GM19397 (cell line): Measurements from ENCODE around the gene PARM1.
A peak's percentile ranks its signal among the peaks of the same experiment; 100 is the strongest.
"Not testable (repeated sequence)": the region's sequence is repeated elsewhere in the genome, so short reads cannot be mapped to it uniquely, and the experiment has no call there.

Experiments used
- ATAC-seq: cut with Tn5 transposase; IDR thresholded peaks from one replicate; pipeline ENCODE4 v1.9.1; 2021; ENCODE audit warnings: mild to moderate bottlenecking, moderate library complexity; ENCODE audit not compliant: unreplicated experiment

Gene PARM1

GRCh38 chr4:74982546-74983252 is 49.8 kb downstream of the PARM1 start:
- ATAC-seq = no peak

- ATAC-seq = no peak
Measured at GRCh38 chr4:74983253-74983635, 50.3 kb downstream of the PARM1 start.

- no peak for ATAC-seq
Measured at GRCh38 chr4:74990276-74990875, 57.5 kb downstream of the PARM1 start.

GRCh38 chr4:74994436-74994835 is 61.5 kb downstream of the PARM1 start:
- ATAC-seq = not testable (repeated sequence)

GRCh38 chr4:74996996-74997395 is 64.1 kb downstream of the PARM1 start:
- ATAC-seq = no peak

GRCh38 chr4:74997948-74998729 is 65.2 kb downstream of the PARM1 start:
- no peak for ATAC-seq

- no peak for ATAC-seq
Measured at GRCh38 chr4:74999714-75000309, 66.9 kb downstream of the PARM1 start.

GRCh38 chr4:75001871-75002270 is 69.0 kb downstream of the PARM1 start:
- no peak for ATAC-seq

- ATAC-seq = no peak
Measured at GRCh38 chr4:75002381-75002780, 69.5 kb downstream of the PARM1 start.

GRCh38 chr4:75003979-75004378 is 71.1 kb downstream of the PARM1 start:
- ATAC-seq = no peak

- ATAC-seq = peak; percentile 93
Measured at GRCh38 chr4:75004755-75005668, 72.1 kb downstream of the PARM1 start.

GRCh38 chr4:75005727-75006126 is 72.8 kb downstream of the PARM1 start:
- no peak for ATAC-seq

- ATAC-seq = no peak
Measured at GRCh38 chr4:75007891-75008290, 75.0 kb downstream of the PARM1 start.

- no peak for ATAC-seq
Measured at GRCh38 chr4:75009138-75009537, 76.2 kb downstream of the PARM1 start.

- no peak for ATAC-seq
Measured at GRCh38 chr4:75011131-75011795, 78.3 kb downstream of the PARM1 start.

GRCh38 chr4:75015627-75016026 is 82.7 kb downstream of the PARM1 start:
- ATAC-seq = no peak

- no peak for ATAC-seq
Measured at GRCh38 chr4:75016472-75016871, 83.6 kb downstream of the PARM1 start.

- no peak for ATAC-seq
Measured at GRCh38 chr4:75018811-75019479, 86.0 kb downstream of the PARM1 start.

- no peak for ATAC-seq
Measured at GRCh38 chr4:75025431-75025830, 92.5 kb downstream of the PARM1 start.
